DOHH2 (cell line): ENCODE measurements around the gene PPP4R3A.

Source experiments
- H3F3A ChIP-seq: fragments of 200-600 bp; sonication (generic), shearing (Covaris generic); 2 replicates; pipeline ENCODE4 v1.6.0; 2016; ENCODE audit warnings: antibody characterized with exemption, mild to moderate bottlenecking; ENCODE audit not compliant: control insufficient read depth, insufficient read depth
- H3K27ac ChIP-seq: fragments of 200-600 bp; sonication (generic); 2 replicates; pipeline ENCODE4 v1.5.1; 2014; ENCODE audit warnings: low read depth, mild to moderate bottlenecking, low read length, moderate library complexity
- H3K27me3 ChIP-seq: fragments of 200-600 bp; sonication (generic); 2 replicates; pipeline ENCODE4 v1.6.1; 2014; ENCODE audit warnings: mild to moderate bottlenecking, low read length, mixed read lengths; ENCODE audit not compliant: control insufficient read depth
- H3K36me3 ChIP-seq: fragments of 200-600 bp; sonication (generic); 2 replicates; pipeline ENCODE4 v1.6.1; 2014; ENCODE audit warnings: mild to moderate bottlenecking, low read length, moderate library complexity, mixed read lengths; ENCODE audit not compliant: control insufficient read depth
- H3K4me1 ChIP-seq: fragments of 200-600 bp; sonication (generic); 2 replicates; pipeline ENCODE4 v1.6.1; 2014; ENCODE audit warnings: mild to moderate bottlenecking, low read length, mixed read lengths; ENCODE audit not compliant: control insufficient read depth
- H3K4me2 ChIP-seq: fragments of 200-600 bp; sonication (generic); 2 replicates; pipeline ENCODE4 v1.6.0; 2014; ENCODE audit warnings: mild to moderate bottlenecking, low read length, moderate library complexity
- H3K4me3 ChIP-seq: fragments of 200-600 bp; sonication (generic); 2 replicates; pipeline ENCODE4 v1.5.1; 2014; ENCODE audit warnings: mild to moderate bottlenecking, low read length, mixed read lengths
- H3K79me2 ChIP-seq: fragments of 200-600 bp; sonication (generic); 2 replicates; pipeline ENCODE4 v1.6.1; 2014; ENCODE audit warnings: mild to moderate bottlenecking, low read length, mixed read lengths; ENCODE audit not compliant: control insufficient read depth
- H3K9me2 ChIP-seq: fragments of 200-600 bp; sonication (generic); replicated peaks from 2 replicates; pipeline ENCODE4 v1.6.1; 2014; ENCODE audit warnings: mild to moderate bottlenecking, low read length, mixed read lengths; ENCODE audit not compliant: control insufficient read depth
- H3K9me3 ChIP-seq: fragments of 200-600 bp; sonication (generic); 2 replicates; pipeline ENCODE4 v1.6.1; 2014; ENCODE audit warnings: antibody characterized with exemption, low read length, mixed read lengths; ENCODE audit not compliant: control insufficient read depth, insufficient read depth
- H4K20me1 ChIP-seq: fragments of 200-600 bp; sonication (generic); 2 replicates; pipeline ENCODE4 v1.6.0; 2014; ENCODE audit warnings: low read depth, mild to moderate bottlenecking, antibody characterized with exemption, low read length, moderate library complexity; ENCODE audit not compliant: control insufficient read depth, insufficient read depth
- EZH2phosphoT487 ChIP-seq: fragments of 200-600 bp; sonication (generic); IDR thresholded peaks from 2 replicates; pipeline ENCODE4 v1.6.1; 2017; ENCODE audit warnings: borderline replicate concordance, mild to moderate bottlenecking, antibody characterized with exemption, low read length, moderate library complexity, mixed read lengths
- TF ChIP-seq, protein P1 (sequence below): fragments of 200-600 bp; sonication (generic); IDR thresholded peaks from one replicate; pipeline ENCODE4 v1.5.1; 2014; ENCODE audit warnings: antibody characterized with exemption, mild to moderate bottlenecking, low read depth, low read length; ENCODE audit not compliant: poor library complexity, severe bottlenecking

Gene PPP4R3A

GRCh38 chr14:91416744-91417119 is 93.4 kb downstream of the PPP4R3A start:
- Histone ChIP-seq H3K4me2 (peak overlapping the region; percentile 91), H3K27ac (peak overlapping the region; percentile 96), H3K27me3 (no peaks in the 10 kb centered on the region), H3K4me3 (peak overlapping the region; percentile 87), H3K9me3 (no peaks in the 10 kb centered on the region), H3K9me2 (no peaks in the 10 kb centered on the region), H3K4me1 (peaks cover 59% of the 10 kb centered on the region), H3K36me3 (peaks cover 51% of the 10 kb centered on the region), H3K79me2 (peaks cover 56% of the 10 kb centered on the region), H3F3A (peaks cover 24% of the 10 kb centered on the region), H4K20me1 (peaks cover 17% of the 10 kb centered on the region; the same call in 1 of the 2 replicates)
- TF ChIP-seq EZH2phosphoT487: no peak
- TF ChIP-seq, protein P1, sequence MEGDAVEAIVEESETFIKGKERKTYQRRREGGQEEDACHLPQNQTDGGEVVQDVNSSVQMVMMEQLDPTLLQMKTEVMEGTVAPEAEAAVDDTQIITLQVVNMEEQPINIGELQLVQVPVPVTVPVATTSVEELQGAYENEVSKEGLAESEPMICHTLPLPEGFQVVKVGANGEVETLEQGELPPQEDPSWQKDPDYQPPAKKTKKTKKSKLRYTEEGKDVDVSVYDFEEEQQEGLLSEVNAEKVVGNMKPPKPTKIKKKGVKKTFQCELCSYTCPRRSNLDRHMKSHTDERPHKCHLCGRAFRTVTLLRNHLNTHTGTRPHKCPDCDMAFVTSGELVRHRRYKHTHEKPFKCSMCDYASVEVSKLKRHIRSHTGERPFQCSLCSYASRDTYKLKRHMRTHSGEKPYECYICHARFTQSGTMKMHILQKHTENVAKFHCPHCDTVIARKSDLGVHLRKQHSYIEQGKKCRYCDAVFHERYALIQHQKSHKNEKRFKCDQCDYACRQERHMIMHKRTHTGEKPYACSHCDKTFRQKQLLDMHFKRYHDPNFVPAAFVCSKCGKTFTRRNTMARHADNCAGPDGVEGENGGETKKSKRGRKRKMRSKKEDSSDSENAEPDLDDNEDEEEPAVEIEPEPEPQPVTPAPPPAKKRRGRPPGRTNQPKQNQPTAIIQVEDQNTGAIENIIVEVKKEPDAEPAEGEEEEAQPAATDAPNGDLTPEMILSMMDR: no peak

GRCh38 chr14:91415794-91416743 is 94.0 kb downstream of the PPP4R3A start:
- Histone ChIP-seq H4K20me1 (peaks cover 21% of the 10 kb centered on the region; the same call in 1 of the 2 replicates), H3K9me2 (no peaks in the 10 kb centered on the region), H3K27ac (peak overlapping the region; percentile 96), H3K27me3 (no peaks in the 10 kb centered on the region), H3K9me3 (no peaks in the 10 kb centered on the region), H3K4me3 (peak overlapping the region; percentile 87), H3K36me3 (peaks cover 57% of the 10 kb centered on the region), H3K4me2 (peak overlapping the region; percentile 91), H3K4me1 (peaks cover 65% of the 10 kb centered on the region), H3F3A (peaks cover 24% of the 10 kb centered on the region), H3K79me2 (peaks cover 63% of the 10 kb centered on the region)
- no peak for TF ChIP-seq EZH2phosphoT487
- TF ChIP-seq, protein P1: no peak

GRCh38 chr14:91414475-91414833 is 95.7 kb downstream of the PPP4R3A start:
- Histone ChIP-seq H3K9me3 (no peaks in the 10 kb centered on the region), H3K4me2 (peak overlapping the region; percentile 91), H3K27ac (peak overlapping the region; percentile 96), H3K79me2 (peaks cover 79% of the 10 kb centered on the region), H3K4me1 (peaks cover 80% of the 10 kb centered on the region), H3K36me3 (peaks cover 73% of the 10 kb centered on the region), H3K9me2 (no peaks in the 10 kb centered on the region), H3K27me3 (no peaks in the 10 kb centered on the region), H3F3A (peaks cover 22% of the 10 kb centered on the region), H3K4me3 (peak overlapping the region; percentile 87), H4K20me1 (peaks cover 29% of the 10 kb centered on the region; the same call in 1 of the 2 replicates)
- TF ChIP-seq, protein P1: no peak
- no peak for TF ChIP-seq EZH2phosphoT487
